DND-41 (cell line): ENCODE measurements around the gene TMEM150A.

Source experiments
- EZH2 ChIP-seq: IDR thresholded peaks from 3 replicates; pipeline ENCODE4 v1.6.1; 2012; ENCODE audit warnings: borderline replicate concordance, low read depth, mild to moderate bottlenecking, moderate library complexity, low read length, inconsistent platforms; ENCODE audit not compliant: severe bottlenecking
- TF ChIP-seq, protein P1 (sequence below): IDR thresholded peaks from 2 replicates; pipeline ENCODE4 v1.5.1; 2012; ENCODE audit warnings: borderline replicate concordance, low read length, moderate library complexity, mild to moderate bottlenecking; ENCODE audit not compliant: poor library complexity, severe bottlenecking; ENCODE audit errors: extremely low read depth

DNA sequence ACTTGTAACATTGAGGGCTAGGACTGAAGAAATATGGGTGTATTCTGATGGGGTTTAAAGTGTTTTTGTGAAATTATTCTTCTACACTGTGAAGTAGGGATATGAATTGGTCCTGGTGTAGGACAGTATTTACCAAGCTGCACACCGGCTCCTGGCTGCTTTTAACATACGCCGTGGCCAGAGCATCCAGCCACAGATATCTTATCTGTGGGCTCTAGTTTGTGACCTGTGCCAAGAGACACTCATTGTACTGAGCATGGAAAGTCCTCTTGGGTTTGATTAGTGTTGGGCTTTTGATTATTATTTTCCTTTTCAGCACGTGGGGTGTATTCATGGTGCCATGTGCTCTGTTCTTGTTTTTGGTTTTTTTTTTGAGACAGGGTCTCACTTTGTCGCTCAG lies 21.5 kb upstream of the TMEM150A start:
- TF ChIP-seq, protein P1, sequence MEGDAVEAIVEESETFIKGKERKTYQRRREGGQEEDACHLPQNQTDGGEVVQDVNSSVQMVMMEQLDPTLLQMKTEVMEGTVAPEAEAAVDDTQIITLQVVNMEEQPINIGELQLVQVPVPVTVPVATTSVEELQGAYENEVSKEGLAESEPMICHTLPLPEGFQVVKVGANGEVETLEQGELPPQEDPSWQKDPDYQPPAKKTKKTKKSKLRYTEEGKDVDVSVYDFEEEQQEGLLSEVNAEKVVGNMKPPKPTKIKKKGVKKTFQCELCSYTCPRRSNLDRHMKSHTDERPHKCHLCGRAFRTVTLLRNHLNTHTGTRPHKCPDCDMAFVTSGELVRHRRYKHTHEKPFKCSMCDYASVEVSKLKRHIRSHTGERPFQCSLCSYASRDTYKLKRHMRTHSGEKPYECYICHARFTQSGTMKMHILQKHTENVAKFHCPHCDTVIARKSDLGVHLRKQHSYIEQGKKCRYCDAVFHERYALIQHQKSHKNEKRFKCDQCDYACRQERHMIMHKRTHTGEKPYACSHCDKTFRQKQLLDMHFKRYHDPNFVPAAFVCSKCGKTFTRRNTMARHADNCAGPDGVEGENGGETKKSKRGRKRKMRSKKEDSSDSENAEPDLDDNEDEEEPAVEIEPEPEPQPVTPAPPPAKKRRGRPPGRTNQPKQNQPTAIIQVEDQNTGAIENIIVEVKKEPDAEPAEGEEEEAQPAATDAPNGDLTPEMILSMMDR = no peak
- TF ChIP-seq EZH2 = no peak
